GM12878 (cell line): ENCODE measurements around the gene POU4F3. TPM values are rescaled to one million over a fixed set of nuclear protein-coding genes. Genes with fewer than 3 reads are reported as not detected.

ENCODE experiments used
- ATAC-seq: fragments of 200-7000 bp; cut with Tn5 transposase; 3 replicates; pipeline ENCODE4 v1.9.1; 2020; ENCODE audit warnings: mild to moderate bottlenecking, moderate library complexity
- BruUV-seq: library from RNA; stranded (reverse); fragments of 400-500 nt; replicated peaks from 2 replicates; lab custom pipeline; 2021; lab: Mats Ljungman, UMichigan
- CTCF ChIA-PET: fragments of 300-600 bp; sonication (Branson Sonifier 250); formaldehyde crosslinking; extraction: SDS; loops from one replicate; lab custom pipeline; 2021; ENCODE audit warnings: inconsistent platforms; lab: Yijun Ruan, JAX
- POLR2A ChIA-PET: fragments of 350-600 bp; formaldehyde crosslinking; extraction: SDS; loops from one replicate; lab custom pipeline; 2021; ENCODE audit warnings: inconsistent platforms; lab: Charles Lee
- RAD21 ChIA-PET: fragments of 300-600 bp; sonication (Branson Sonifier 250); formaldehyde crosslinking; loops from one replicate; lab custom pipeline; 2023; ENCODE audit warnings: antibody characterized with exemption; ENCODE audit not compliant: unreplicated experiment; lab: Charles Lee
- SMC1A ChIA-PET: fragments of 300-600 bp; sonication (Branson Sonifier 250); formaldehyde crosslinking; loops from one replicate; lab custom pipeline; 2023; ENCODE audit not compliant: unreplicated experiment, uncharacterized antibody; lab: Charles Lee
- DNase-seq: peaks from one replicate; pipeline ENCODE4 v3.0.0-alpha.2; 2011; ENCODE audit warnings: low read depth, low spot score
- FAIRE-seq: peaks from 3 replicates; lab custom pipeline; 2011; peaks lifted over from hg19 to GRCh38; lab: Jason Lieb, UNC
- H2AFZ ChIP-seq: 2 replicates; pipeline ENCODE4 v1.6.0; 2011; ENCODE audit warnings: low read depth, low read length, control low read depth; ENCODE audit not compliant: control insufficient read depth
- H3K27ac ChIP-seq: 2 replicates; pipeline ENCODE4 v1.5.1; 2011; ENCODE audit warnings: control low read depth; ENCODE audit not compliant: control insufficient read depth, insufficient read depth
- H3K27me3 ChIP-seq, 2 experiments: replicated peaks in 1 of 2; 2 replicates each; pipeline versions ENCODE4 v1.6.0 to v1.6.1; 2011; ENCODE audit warnings: low read length in 1 of 2; ENCODE audit not compliant: control insufficient read depth in 2 of 2, insufficient read depth in 2 of 2
- H3K36me3 ChIP-seq, 2 experiments: 2 replicates each; pipeline ENCODE4 v1.5.1; 2011; ENCODE audit warnings: low read length in 1 of 2; ENCODE audit not compliant: control insufficient read depth in 2 of 2, insufficient read depth in 2 of 2
- H3K4me1 ChIP-seq: 2 replicates; pipeline ENCODE4 v1.6.1; 2011; ENCODE audit warnings: mild to moderate bottlenecking, low read length, moderate library complexity, mixed read lengths; ENCODE audit not compliant: control insufficient read depth, insufficient read depth
- H3K4me2 ChIP-seq: 2 replicates; pipeline ENCODE4 v1.6.0; 2011; ENCODE audit warnings: control low read depth; ENCODE audit not compliant: control insufficient read depth, insufficient read depth
- H3K4me3 ChIP-seq: fragments of 200-600 bp; sonication (generic); 2 replicates; pipeline ENCODE4 v1.5.1; 2016
- H3K79me2 ChIP-seq: 2 replicates; pipeline ENCODE4 v1.6.0; 2011; ENCODE audit warnings: low read length; ENCODE audit not compliant: control insufficient read depth, insufficient read depth
- H3K9ac ChIP-seq: 2 replicates; pipeline ENCODE4 v1.8.0; 2011; ENCODE audit warnings: low read length, control low read depth, mixed read lengths; ENCODE audit not compliant: control insufficient read depth, insufficient read depth
- H3K9me3 ChIP-seq: replicated peaks from 3 replicates; pipeline ENCODE4 v1.5.1; 2011; ENCODE audit warnings: mild to moderate bottlenecking, low read length; ENCODE audit not compliant: control insufficient read depth, insufficient read depth
- H4K20me1 ChIP-seq: 2 replicates; pipeline ENCODE4 v1.6.0; 2011; ENCODE audit not compliant: control insufficient read depth, insufficient read depth
- ASH2L ChIP-seq: fragments of 300-600, 200-600 bp; sonication (generic); IDR thresholded peaks from 2 replicates; pipeline ENCODE4 v1.6.1; 2017; ENCODE audit warnings: low read depth, mild to moderate bottlenecking, borderline replicate concordance
- BRCA1 ChIP-seq: IDR thresholded peaks from 2 replicates; pipeline ENCODE4 v1.6.1; 2011; ENCODE audit warnings: low read depth, low read length, improper control_type of control experiment
- CBFB ChIP-seq: IDR thresholded peaks from 2 replicates; pipeline ENCODE4 v1.6.1; 2016; ENCODE audit warnings: antibody characterized with exemption, low read depth
- CHD1 ChIP-seq: IDR thresholded peaks from 2 replicates; pipeline ENCODE4 v1.6.1; 2012; ENCODE audit warnings: low read depth, low read length, improper control_type of control experiment
- EGR1 ChIP-seq, 2 experiments: IDR thresholded peaks; 1 replicate in 1 of 2; 2 replicates in 1 of 2; pipeline ENCODE4 v1.6.1; 2011 to 2012; ENCODE audit warnings: low read depth in 2 of 2, low read length in 2 of 2, borderline replicate concordance in 1 of 2, mild to moderate bottlenecking in 1 of 2, moderate library complexity in 1 of 2
- ETV6 ChIP-seq, 2 experiments: fragments of 450-650 bp in 1 of 2; IDR thresholded peaks in 1 of 2; conservative IDR thresholded peaks in 1 of 2; 2 replicates each; pipeline ENCODE4 v1.6.1; 2014; ENCODE audit warnings: antibody characterized with exemption in 1 of 2, borderline replicate concordance in 1 of 2, low read depth in 1 of 2, mild to moderate bottlenecking in 1 of 2, moderate library complexity in 1 of 2
- MTA3 ChIP-seq: IDR thresholded peaks from 2 replicates; pipeline ENCODE4 v1.6.1; 2012; ENCODE audit warnings: low read length, inconsistent platforms, borderline replicate concordance
- MYB ChIP-seq: fragments of 150-350 bp; IDR thresholded peaks from 2 replicates; pipeline ENCODE4 v1.6.1; 2014; ENCODE audit warnings: mild to moderate bottlenecking, low read depth, low read length, borderline replicate concordance
- NBN ChIP-seq: fragments of 450-650 bp; IDR thresholded peaks from 2 replicates; pipeline ENCODE4 v1.6.1; 2016
- RUNX3 ChIP-seq: IDR thresholded peaks from 2 replicates; pipeline ENCODE4 v1.6.1; 2012; ENCODE audit warnings: low read length, inconsistent platforms
- SUZ12 ChIP-seq: fragments of 200-600 bp; sonication (generic); IDR thresholded peaks from one replicate; pipeline ENCODE4 v1.6.1; 2018; ENCODE audit warnings: antibody characterized with exemption, mild to moderate bottlenecking; ENCODE audit not compliant: unreplicated experiment
- ZBED1 ChIP-seq: IDR thresholded peaks from 2 replicates; pipeline ENCODE4 v1.6.1; 2016; ENCODE audit warnings: borderline replicate concordance
- ZZZ3 ChIP-seq: IDR thresholded peaks from 2 replicates; pipeline ENCODE4 v1.6.1; 2011; ENCODE audit warnings: low read depth; ENCODE audit not compliant: control insufficient read depth, insufficient read length
- WGBS: methylation state at CpG from one replicate; pipeline ENCODE4 v1.1.6; 2016; ENCODE audit warnings: low lambda C conversion rate; ENCODE audit not compliant: insufficient replicate concordance, insufficient coverage; ENCODE audit errors: missing lambda C conversion rate; 5-methylcytosine and 5-hydroxymethylcytosine counted together
- in situ Hi-C: fragments of 300-500 bp; cut with MboI; formaldehyde crosslinking; loops from 9 replicates; pipeline ENCODE4 v1.14.3; 2018; ENCODE audit warnings: mixed read lengths
- intact Hi-C: fragments of 100-400 bp; cut with micrococcal nuclease; formaldehyde crosslinking; loops from one replicate; pipeline ENCODE4 v1.14.2; 2022; ENCODE audit not compliant: unreplicated experiment
- polyA plus RNA-seq, 11 experiments: library from polyadenylated mRNA; depleted of rRNA in 4 of 11; unstranded in 6 of 11; stranded (reverse) in 5 of 11; fragments of >200 nt; fragmentation: Nextera tagmentation in 4 of 11; fragmentation: Illumina TruSeq in 1 of 11; extraction: Ambion mirVana in 4 of 11; extraction: Trizol in 1 of 11; gene quantifications; 1 replicate in 1 of 11; 2 replicates in 10 of 11; pipeline versions ENCODE4 v1.2.1 to v1.2.3, GENCODE V29; 2011 to 2016; ENCODE audit warnings: inconsistent platforms in 2 of 11, missing spikeins in 2 of 11, low read depth in 1 of 11
- total RNA-seq, 4 experiments: library from RNA; depleted of rRNA in 3 of 4; stranded (reverse); fragments of >200 nt in 3 of 4; fragmentation: Illumina TruSeq in 1 of 4; extraction: Trizol in 1 of 4; gene quantifications; 2 replicates each; pipeline versions ENCODE4 v1.2.1 to v1.2.3, GENCODE V29; 2013 to 2021
- TF ChIP-seq, protein P1 (sequence below): IDR thresholded peaks from 2 replicates; pipeline ENCODE4 v1.6.1; 2011; ENCODE audit warnings: borderline replicate concordance, low read depth, mild to moderate bottlenecking, moderate library complexity, low read length; ENCODE audit not compliant: insufficient read depth, poor library complexity, severe bottlenecking

The POU4F3 gene
- total and polyA plus RNA-seq, 10 of the 15 experiments (the other 5 are each of a cell fraction or from before 2014, with no cell fraction given), result 0.03 to 0.19 (median 0.08) TPM; not detected in 5

GRCh38 chr5:146363161-146363874, 24.7 kb downstream of the POU4F3 start:
- Histone ChIP-seq H2AFZ (no peak overlapping the region), H3K9me3 (no peaks in the 10 kb centered on the region), H3K4me1 (no peaks in the 10 kb centered on the region), H3K4me2 (no peak overlapping the region), H3K27ac (no peak overlapping the region), H3K4me3 (no peak overlapping the region), H3K9ac (no peak overlapping the region), H3K27me3 (no peaks in the 10 kb centered on the region), H3K79me2 (no peaks in the 10 kb centered on the region), H4K20me1 (no peaks in the 10 kb centered on the region), H3K36me3 (no peaks in the 10 kb centered on the region)
- ATAC-seq, result peak; percentile 28; the same call in 2 of the 3 replicates
- no TSS peak for BruUV-seq
- under 1% methylated on average over 7 of the region's 7 CpGs for WGBS
- intact Hi-C loops, result no loop called here
- POLR2A ChIA-PET, result no interaction called here
- CTCF ChIA-PET, result no interaction called here
- RAD21 ChIA-PET, result no interaction called here
- SMC1A ChIA-PET, result no interaction called here
- TF ChIP-seq ZZZ3, result no peak
- no peak for TF ChIP-seq MYB
- no peak for TF ChIP-seq RUNX3
- TF ChIP-seq BRCA1, result no peak
- TF ChIP-seq ETV6 (conservative IDR thresholded peaks at IDR 0.05 in 1 of 2, IDR thresholded peaks at IDR 0.05 in 1 of 2; ENCODE audit: borderline replicate concordance in 1 of 2, low read depth in 1 of 2), result no peak
- no peak for TF ChIP-seq NBN
- no peak for TF ChIP-seq ASH2L
- no peak for TF ChIP-seq MTA3
- TF ChIP-seq CBFB, result no peak
- TF ChIP-seq, protein P1, sequence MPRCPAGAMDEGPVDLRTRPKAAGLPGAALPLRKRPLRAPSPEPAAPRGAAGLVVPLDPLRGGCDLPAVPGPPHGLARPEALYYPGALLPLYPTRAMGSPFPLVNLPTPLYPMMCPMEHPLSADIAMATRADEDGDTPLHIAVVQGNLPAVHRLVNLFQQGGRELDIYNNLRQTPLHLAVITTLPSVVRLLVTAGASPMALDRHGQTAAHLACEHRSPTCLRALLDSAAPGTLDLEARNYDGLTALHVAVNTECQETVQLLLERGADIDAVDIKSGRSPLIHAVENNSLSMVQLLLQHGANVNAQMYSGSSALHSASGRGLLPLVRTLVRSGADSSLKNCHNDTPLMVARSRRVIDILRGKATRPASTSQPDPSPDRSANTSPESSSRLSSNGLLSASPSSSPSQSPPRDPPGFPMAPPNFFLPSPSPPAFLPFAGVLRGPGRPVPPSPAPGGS, result no peak
- TF ChIP-seq EGR1 (IDR thresholded peaks at IDR 0.05; ENCODE audit: borderline replicate concordance in 1 of 2, low read depth in 2 of 2, low read length in 2 of 2), result no peak
- no peak for TF ChIP-seq ZBED1
- TF ChIP-seq CHD1, result no peak
- TF ChIP-seq SUZ12, result no peak
- no peak for FAIRE-seq
- DNase-seq, result no peak
- in situ Hi-C loops, result no loop called here
